ENCODE measurements around the gene SLC25A41. TPM values are rescaled to one million over a fixed set of nuclear protein-coding genes. Genes with fewer than 3 reads are reported as not detected.

The SLC25A41 gene
- polyA plus RNA-seq, 1 donor from 2014 or later = 3.8 TPM

DNA sequence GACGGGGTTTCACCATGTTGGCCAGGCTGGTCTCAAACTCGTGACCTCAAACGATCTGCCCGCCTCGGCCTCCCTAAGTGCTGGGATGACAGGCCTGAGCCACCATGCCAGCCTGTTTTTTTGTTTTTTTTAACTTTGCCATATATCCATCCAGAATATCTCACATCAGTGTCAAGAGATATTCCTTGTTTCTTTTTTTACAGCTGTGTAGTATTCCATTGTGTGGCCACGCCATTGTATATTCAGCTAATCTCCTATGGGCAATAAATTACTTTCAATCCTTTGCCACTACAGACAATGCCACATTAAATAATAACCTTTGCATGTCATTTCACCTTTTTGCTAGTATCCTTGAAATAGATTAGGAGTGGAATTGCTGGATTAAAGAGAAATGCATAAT lies 24.2 kb downstream of the SLC25A41 start:
- no peaks in the 10 kb centered on the region for H3K27me3 ChIP-seq (ENCODE audit: insufficient read depth, low read depth, low read length)
- H4K20me1 ChIP-seq (ENCODE audit: insufficient read depth) = no peaks in the 10 kb centered on the region
- H3K9me3 ChIP-seq (ENCODE audit: low read length) = no peaks in the 10 kb centered on the region
- H3K4me2 ChIP-seq (ENCODE audit: low read length) = no peak overlapping the region
- H3K9ac ChIP-seq (ENCODE audit: low read length) = no peak overlapping the region
- H2AFZ ChIP-seq (ENCODE audit: low read depth, low read length) = no peak overlapping the region
- H3F3A ChIP-seq (ENCODE audit: insufficient read depth, low read length, poor library complexity, severe bottlenecking) = no peaks in the 10 kb centered on the region
- no peak overlapping the region for H3K27ac ChIP-seq (ENCODE audit: low read length)
- no peaks in the 10 kb centered on the region for H3K9me2 ChIP-seq (ENCODE audit: insufficient read depth, low read length)
- H3K36me3 ChIP-seq (ENCODE audit: insufficient read depth, low read length) = no peaks in the 10 kb centered on the region
- H3K79me2 ChIP-seq (replicated peaks; ENCODE audit: insufficient read depth, low read length) = no peaks in the 10 kb centered on the region
- H3K4me3 ChIP-seq (ENCODE audit: low read length) = no peak overlapping the region
- TF ChIP-seq, protein P1, sequence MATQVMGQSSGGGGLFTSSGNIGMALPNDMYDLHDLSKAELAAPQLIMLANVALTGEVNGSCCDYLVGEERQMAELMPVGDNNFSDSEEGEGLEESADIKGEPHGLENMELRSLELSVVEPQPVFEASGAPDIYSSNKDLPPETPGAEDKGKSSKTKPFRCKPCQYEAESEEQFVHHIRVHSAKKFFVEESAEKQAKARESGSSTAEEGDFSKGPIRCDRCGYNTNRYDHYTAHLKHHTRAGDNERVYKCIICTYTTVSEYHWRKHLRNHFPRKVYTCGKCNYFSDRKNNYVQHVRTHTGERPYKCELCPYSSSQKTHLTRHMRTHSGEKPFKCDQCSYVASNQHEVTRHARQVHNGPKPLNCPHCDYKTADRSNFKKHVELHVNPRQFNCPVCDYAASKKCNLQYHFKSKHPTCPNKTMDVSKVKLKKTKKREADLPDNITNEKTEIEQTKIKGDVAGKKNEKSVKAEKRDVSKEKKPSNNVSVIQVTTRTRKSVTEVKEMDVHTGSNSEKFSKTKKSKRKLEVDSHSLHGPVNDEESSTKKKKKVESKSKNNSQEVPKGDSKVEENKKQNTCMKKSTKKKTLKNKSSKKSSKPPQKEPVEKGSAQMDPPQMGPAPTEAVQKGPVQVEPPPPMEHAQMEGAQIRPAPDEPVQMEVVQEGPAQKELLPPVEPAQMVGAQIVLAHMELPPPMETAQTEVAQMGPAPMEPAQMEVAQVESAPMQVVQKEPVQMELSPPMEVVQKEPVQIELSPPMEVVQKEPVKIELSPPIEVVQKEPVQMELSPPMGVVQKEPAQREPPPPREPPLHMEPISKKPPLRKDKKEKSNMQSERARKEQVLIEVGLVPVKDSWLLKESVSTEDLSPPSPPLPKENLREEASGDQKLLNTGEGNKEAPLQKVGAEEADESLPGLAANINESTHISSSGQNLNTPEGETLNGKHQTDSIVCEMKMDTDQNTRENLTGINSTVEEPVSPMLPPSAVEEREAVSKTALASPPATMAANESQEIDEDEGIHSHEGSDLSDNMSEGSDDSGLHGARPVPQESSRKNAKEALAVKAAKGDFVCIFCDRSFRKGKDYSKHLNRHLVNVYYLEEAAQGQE (IDR thresholded peaks at IDR 0.05; ENCODE audit: borderline replicate concordance) = no peak
- TF ChIP-seq EP300 (conservative IDR thresholded peaks at IDR 0.05; ENCODE audit: poor library complexity, severe bottlenecking) = no peak
- no peak for TF ChIP-seq POLR2AphosphoS5 (IDR thresholded peaks at IDR 0.05)
- no peak for TF ChIP-seq SMC3 (conservative IDR thresholded peaks at IDR 0.05; ENCODE audit: poor library complexity)
- TF ChIP-seq EZH2 (IDR thresholded peaks at IDR 0.05; ENCODE audit: borderline replicate concordance, insufficient read depth, low read length, poor library complexity, severe bottlenecking) = no peak
- no peak for TF ChIP-seq TAF1 (IDR thresholded peaks at IDR 0.05; ENCODE audit: low read depth)
- TF ChIP-seq CTCF (IDR thresholded peaks at IDR 0.05; ENCODE audit: poor library complexity, severe bottlenecking) = no peak
- no peak for TF ChIP-seq MXI1 (conservative IDR thresholded peaks at IDR 0.05; ENCODE audit: poor library complexity, severe bottlenecking)

DNA sequence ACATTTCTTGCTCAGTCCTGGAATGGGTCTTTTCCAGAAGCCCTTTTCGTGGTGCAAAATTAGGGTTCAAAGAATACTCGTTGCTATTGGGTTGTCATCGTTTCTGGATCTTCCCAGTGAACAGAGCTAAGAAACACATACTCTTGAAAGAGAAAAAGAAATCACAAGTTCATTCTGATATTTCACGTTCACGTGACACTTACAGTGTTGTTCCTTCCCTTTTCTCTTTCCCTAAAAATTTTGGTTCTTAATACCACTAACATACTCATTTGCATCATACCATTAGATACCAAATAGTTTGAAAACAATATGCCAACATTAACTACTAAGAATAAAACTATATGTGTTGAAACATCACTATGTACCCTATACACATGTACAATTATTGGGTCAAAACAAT lies 27.2 kb downstream of the SLC25A41 start:
- no peak overlapping the region for H3K4me2 ChIP-seq (ENCODE audit: low read length)
- no peaks in the 10 kb centered on the region for H3K9me3 ChIP-seq (ENCODE audit: low read length)
- no peak overlapping the region for H2AFZ ChIP-seq (ENCODE audit: low read depth, low read length)
- H3K9ac ChIP-seq (ENCODE audit: low read length) = no peak overlapping the region
- H3K4me3 ChIP-seq (ENCODE audit: low read length) = no peak overlapping the region
- H3K27me3 ChIP-seq (ENCODE audit: insufficient read depth, low read depth, low read length) = no peaks in the 10 kb centered on the region
- no peaks in the 10 kb centered on the region for H4K20me1 ChIP-seq (ENCODE audit: insufficient read depth)
- no peak overlapping the region for H3K27ac ChIP-seq (ENCODE audit: low read length)
- TF ChIP-seq EP300 (conservative IDR thresholded peaks at IDR 0.05; ENCODE audit: poor library complexity, severe bottlenecking) (no peak), RAD21 (conservative IDR thresholded peaks at IDR 0.05) (no peak), POLR2AphosphoS5 (IDR thresholded peaks at IDR 0.05) (no peak), MXI1 (conservative IDR thresholded peaks at IDR 0.05; ENCODE audit: poor library complexity, severe bottlenecking) (no peak), CTCF (IDR thresholded peaks at IDR 0.05; ENCODE audit: poor library complexity, severe bottlenecking) (no peak), SMC3 (conservative IDR thresholded peaks at IDR 0.05; ENCODE audit: poor library complexity) (no peak), TAF1 (IDR thresholded peaks at IDR 0.05; ENCODE audit: low read depth) (no peak), EZH2 (IDR thresholded peaks at IDR 0.05; ENCODE audit: borderline replicate concordance, insufficient read depth, low read length, poor library complexity, severe bottlenecking) (no peak)
- TF ChIP-seq, protein P1 (IDR thresholded peaks at IDR 0.05; ENCODE audit: borderline replicate concordance) = no peak
- no peaks in the 10 kb centered on the region for H3K79me2 ChIP-seq (replicated peaks; ENCODE audit: insufficient read depth, low read length)
- no peaks in the 10 kb centered on the region for H3K36me3 ChIP-seq (ENCODE audit: insufficient read depth, low read length)
- no peaks in the 10 kb centered on the region for H3K9me2 ChIP-seq (ENCODE audit: insufficient read depth, low read length)
- no peaks in the 10 kb centered on the region for H3F3A ChIP-seq (ENCODE audit: insufficient read depth, low read length, poor library complexity, severe bottlenecking)
